GM12891 (cell line): ENCODE results near the gene SMARCAL1.

ENCODE experiments used
- PAX5 ChIP-seq: IDR thresholded peaks from 2 replicates; pipeline ENCODE4 v1.6.1; 2011; ENCODE audit warnings: low read length, moderate library complexity, mild to moderate bottlenecking; ENCODE audit not compliant: insufficient read depth, severe bottlenecking
- POLR2A ChIP-seq: IDR thresholded peaks from 2 replicates; pipeline ENCODE4 v1.6.1; 2011; ENCODE audit warnings: low read depth, low read length, control low read depth
- POLR2AphosphoS5 ChIP-seq: IDR thresholded peaks from 2 replicates; pipeline ENCODE4 v1.6.1; 2011; ENCODE audit warnings: low read depth, low read length, control low read depth
- POU2F2 ChIP-seq: IDR thresholded peaks from 2 replicates; pipeline ENCODE4 v1.6.1; 2011; ENCODE audit warnings: low read depth, mild to moderate bottlenecking, control low read depth, low read length, moderate library complexity
- SPI1 ChIP-seq: IDR thresholded peaks from 2 replicates; pipeline ENCODE4 v1.6.1; 2011; ENCODE audit warnings: low read depth, low read length, control low read depth
- TAF1 ChIP-seq: IDR thresholded peaks from 2 replicates; pipeline ENCODE4 v1.6.1; 2011; ENCODE audit warnings: low read depth, low read length, control low read depth

GRCh38 chr2:216412022-216412999 is at the start of gene SMARCAL1:
- peak; percentile 81 for TF ChIP-seq POLR2AphosphoS5
- peak; percentile 36; the same call in 1 of the 2 replicates for TF ChIP-seq POLR2A
- TF ChIP-seq PAX5: no peak
- peak; percentile 69 for TF ChIP-seq TAF1
- TF ChIP-seq SPI1: peak; percentile 72
- peak; percentile 42 for TF ChIP-seq POU2F2
